ENCODE measurements around the gene RECQL5. TPM values are rescaled to one million over a fixed set of nuclear protein-coding genes. Genes with fewer than 3 reads are reported as not detected.

RECQL5 gene
- total RNA-seq, 4 donors from 2014 or later, result 25.1 to 82.8 (median 34.0) TPM

DNA sequence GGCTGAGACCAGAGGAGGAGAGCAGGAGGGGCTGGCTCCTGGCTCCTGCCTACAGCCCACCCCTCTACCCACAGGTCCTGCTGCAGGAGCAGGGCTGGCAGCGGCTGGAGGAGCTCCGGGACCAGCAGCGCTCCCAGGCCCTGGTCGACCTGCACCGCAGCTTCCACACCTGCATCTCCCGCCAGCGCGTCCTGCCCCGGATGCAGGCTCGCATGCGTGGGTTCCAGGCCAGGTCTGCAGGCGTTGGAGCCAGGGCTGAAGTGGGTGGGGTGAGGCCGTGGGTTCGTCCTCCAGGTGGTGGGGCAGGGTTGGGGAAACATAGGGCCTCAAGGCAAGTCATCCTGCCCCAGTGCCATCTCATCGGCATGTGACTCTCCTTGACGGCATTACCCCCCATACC lies 61.2 kb downstream of the RECQL5 start:
- Histone ChIP-seq H3K4me1 (peaks cover 6 to 47% (median 13%) of the 10 kb centered on the region in 3 donors), H3K27ac (no peak overlapping the region), H3K36me3 (no peaks in the 10 kb centered on the region), H3K4me3 (no peak overlapping the region), H3K27me3 (no peaks in the 10 kb centered on the region), H3K9me3 (no peaks in the 10 kb centered on the region)
- 57 to 92% methylated on average over 1 to 2 of the region's 16 CpGs for WGBS, 2 donors
- no peak for TF ChIP-seq POLR2A (IDR thresholded peaks at IDR 0.05)
- TF ChIP-seq, protein P1, sequence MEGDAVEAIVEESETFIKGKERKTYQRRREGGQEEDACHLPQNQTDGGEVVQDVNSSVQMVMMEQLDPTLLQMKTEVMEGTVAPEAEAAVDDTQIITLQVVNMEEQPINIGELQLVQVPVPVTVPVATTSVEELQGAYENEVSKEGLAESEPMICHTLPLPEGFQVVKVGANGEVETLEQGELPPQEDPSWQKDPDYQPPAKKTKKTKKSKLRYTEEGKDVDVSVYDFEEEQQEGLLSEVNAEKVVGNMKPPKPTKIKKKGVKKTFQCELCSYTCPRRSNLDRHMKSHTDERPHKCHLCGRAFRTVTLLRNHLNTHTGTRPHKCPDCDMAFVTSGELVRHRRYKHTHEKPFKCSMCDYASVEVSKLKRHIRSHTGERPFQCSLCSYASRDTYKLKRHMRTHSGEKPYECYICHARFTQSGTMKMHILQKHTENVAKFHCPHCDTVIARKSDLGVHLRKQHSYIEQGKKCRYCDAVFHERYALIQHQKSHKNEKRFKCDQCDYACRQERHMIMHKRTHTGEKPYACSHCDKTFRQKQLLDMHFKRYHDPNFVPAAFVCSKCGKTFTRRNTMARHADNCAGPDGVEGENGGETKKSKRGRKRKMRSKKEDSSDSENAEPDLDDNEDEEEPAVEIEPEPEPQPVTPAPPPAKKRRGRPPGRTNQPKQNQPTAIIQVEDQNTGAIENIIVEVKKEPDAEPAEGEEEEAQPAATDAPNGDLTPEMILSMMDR (IDR thresholded peaks at IDR 0.05), result no peak
- DNase-seq, result no peak
- intact Hi-C loops (cut with DNase I), result no loop called here

DNA sequence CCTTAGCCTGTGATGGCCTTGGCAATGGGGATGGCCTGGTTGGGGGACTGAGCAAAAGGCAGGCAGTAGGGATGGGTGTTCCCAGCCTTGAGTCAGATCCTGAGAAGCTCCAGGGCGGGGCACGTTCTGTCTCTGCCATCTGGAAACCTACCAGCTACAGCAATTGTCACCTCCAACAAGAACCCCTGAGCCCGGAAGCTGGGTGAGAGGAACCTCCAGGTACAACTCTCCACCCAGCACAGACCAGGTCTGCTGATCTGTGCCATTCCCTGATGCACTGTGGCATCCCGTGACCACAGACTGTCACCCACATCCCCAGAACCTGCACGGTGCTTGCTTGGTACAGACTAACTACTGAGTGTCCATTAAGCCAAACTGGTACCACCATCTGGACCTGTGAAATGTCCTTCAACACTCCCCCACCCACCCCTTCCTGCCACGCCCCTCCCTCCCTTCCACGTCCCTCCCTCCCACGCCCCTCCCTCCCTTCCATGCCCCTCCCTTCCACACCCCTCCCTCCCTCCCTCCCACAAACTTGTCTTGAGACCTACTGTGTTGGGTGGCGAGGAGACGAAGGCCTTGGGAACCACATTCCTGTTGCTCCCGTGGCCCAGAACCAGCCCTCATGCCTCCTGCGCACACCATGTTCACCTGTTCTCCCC lies 62.8 kb downstream of the RECQL5 start:
- 51 to 64% methylated on average over 5 to 7 of the region's 12 CpGs for WGBS, 2 donors
- no peaks in the 10 kb centered on the region for H3K27me3 ChIP-seq
- peak overlapping the region in 2 of 4 donors; percentile 65 to 74 for H3K27ac ChIP-seq
- no peak overlapping the region for H3K4me3 ChIP-seq
- no peaks in the 10 kb centered on the region for H3K9me3 ChIP-seq
- H3K4me1 ChIP-seq, result peaks cover 6 to 42% (median 10%) of the 10 kb centered on the region in 3 donors
- no peak for DNase-seq
- no peaks in the 10 kb centered on the region for H3K36me3 ChIP-seq
- TF ChIP-seq POLR2A (IDR thresholded peaks at IDR 0.05), result no peak
- TF ChIP-seq, protein P1 (IDR thresholded peaks at IDR 0.05), result no peak
- intact Hi-C loops (cut with DNase I), result no loop called here

DNA sequence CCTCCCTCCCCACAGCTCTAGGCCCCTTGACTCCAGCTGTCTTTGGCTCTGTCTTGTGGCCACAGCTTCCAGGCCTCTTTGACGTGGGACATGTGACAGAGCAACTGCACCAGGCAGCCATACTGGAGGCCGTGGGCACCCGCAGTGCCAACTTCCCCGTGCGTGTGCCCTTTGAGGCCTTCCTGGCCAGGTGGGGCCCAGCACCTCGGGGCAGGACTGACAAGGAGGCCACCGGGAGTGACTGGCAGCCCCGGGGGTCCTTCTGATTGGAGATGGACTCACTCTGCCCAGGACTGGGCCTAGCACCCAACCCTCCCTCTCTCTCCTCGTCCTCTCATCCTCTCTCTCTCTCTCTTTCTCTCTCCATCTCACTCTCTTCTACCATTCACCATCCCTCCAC lies 63.8 kb downstream of the RECQL5 start:
- H3K27ac ChIP-seq, result peak overlapping the region in 2 of 4 donors; percentile 65 to 74
- WGBS, 2 donors, result 68 to 82% methylated on average over 6 to 8 of the region's 9 CpGs
- no peaks in the 10 kb centered on the region for H3K36me3 ChIP-seq
- TF ChIP-seq POLR2A (IDR thresholded peaks at IDR 0.05), result no peak
- TF ChIP-seq, protein P1 (IDR thresholded peaks at IDR 0.05), result no peak
- intact Hi-C loops (cut with DNase I), result no loop called here
- H3K27me3 ChIP-seq, result no peaks in the 10 kb centered on the region
- H3K9me3 ChIP-seq, result no peaks in the 10 kb centered on the region
- no peak overlapping the region for H3K4me3 ChIP-seq
- peaks cover 6 to 42% (median 10%) of the 10 kb centered on the region in 3 donors for H3K4me1 ChIP-seq
- DNase-seq, result no peak

DNA sequence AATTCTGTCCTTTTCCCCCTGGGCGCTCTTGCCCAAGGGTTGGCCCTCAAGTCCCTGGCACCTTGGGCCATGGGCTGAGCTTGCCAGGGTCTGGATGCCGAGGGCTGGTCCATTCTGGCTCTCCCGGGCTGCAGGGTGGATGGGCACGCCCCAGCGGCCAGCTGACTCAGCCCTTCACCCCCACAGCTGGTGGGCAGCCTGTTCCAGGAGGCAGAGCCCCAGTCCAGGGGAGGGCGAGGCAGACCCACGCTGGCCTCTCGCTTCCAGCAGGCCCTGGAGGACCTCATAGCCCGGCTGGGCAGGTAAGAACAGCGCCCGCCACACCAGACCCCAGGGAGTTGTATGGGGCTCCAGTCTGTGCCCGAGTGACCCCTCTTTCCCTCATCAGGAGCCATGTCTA lies 64.3 kb downstream of the RECQL5 start:
- 57 to 94% methylated on average over 1 to 3 of the region's 12 CpGs for WGBS, 2 donors

More for the DNA sequence above, 64.3 kb downstream of the RECQL5 start:
- intact Hi-C loops (cut with DNase I), result no loop called here
- TF ChIP-seq, protein P1 (IDR thresholded peaks at IDR 0.05), result no peak
- TF ChIP-seq POLR2A (IDR thresholded peaks at IDR 0.05), result no peak
- Histone ChIP-seq H3K9me3 (no peaks in the 10 kb centered on the region), H3K27ac (peak overlapping the region in 1 of 4 donors; percentile 74), H3K4me3 (no peak overlapping the region), H3K27me3 (no peaks in the 10 kb centered on the region), H3K4me1 (peaks cover 6 to 42% (median 10%) of the 10 kb centered on the region in 3 donors), H3K36me3 (no peaks in the 10 kb centered on the region)
- DNase-seq, result no peak
